Activated naive CD4-positive, alpha-beta T cell treated with anti-CD3 and anti-CD28 coated beads, Interleukin-2, amount 10 ng/mL, durations not matched to agents 7 days and 5 days (primary cell): ENCODE results near the gene CABCOCO1.

Experiments used
- CTCF ChIA-PET: fragments of 350-600 bp; sonication (Branson Sonifier 250); formaldehyde crosslinking; loops from one replicate; lab custom pipeline; 2021; ENCODE audit warnings: antibody characterized with exemption; lab: Charles Lee
- DNase-seq: peaks from one replicate; pipeline ENCODE4 v3.0.0-alpha.2; 2020
- H3K27ac Mint-ChIP-seq: one replicate; pipeline ENCODE4 v1.8.0; 2021; ENCODE audit warnings: mild to moderate bottlenecking, moderate library complexity, mixed read lengths
- H3K27me3 Mint-ChIP-seq: one replicate; pipeline ENCODE4 v1.8.0; 2021; ENCODE audit warnings: mild to moderate bottlenecking, mixed read lengths
- H3K36me3 Mint-ChIP-seq: one replicate; pipeline ENCODE4 v1.8.0; 2021; ENCODE audit warnings: mixed read lengths
- H3K4me1 Mint-ChIP-seq: one replicate; pipeline ENCODE4 v1.8.0; 2021; ENCODE audit warnings: mixed read lengths
- H3K4me3 Mint-ChIP-seq: one replicate; pipeline ENCODE4 v1.8.0; 2021; ENCODE audit warnings: mild to moderate bottlenecking, moderate library complexity, mixed read lengths
- H3K9me3 Mint-ChIP-seq: one replicate; pipeline ENCODE4 v1.8.0; 2021; ENCODE audit warnings: mixed read lengths

The CABCOCO1 gene

DNA sequence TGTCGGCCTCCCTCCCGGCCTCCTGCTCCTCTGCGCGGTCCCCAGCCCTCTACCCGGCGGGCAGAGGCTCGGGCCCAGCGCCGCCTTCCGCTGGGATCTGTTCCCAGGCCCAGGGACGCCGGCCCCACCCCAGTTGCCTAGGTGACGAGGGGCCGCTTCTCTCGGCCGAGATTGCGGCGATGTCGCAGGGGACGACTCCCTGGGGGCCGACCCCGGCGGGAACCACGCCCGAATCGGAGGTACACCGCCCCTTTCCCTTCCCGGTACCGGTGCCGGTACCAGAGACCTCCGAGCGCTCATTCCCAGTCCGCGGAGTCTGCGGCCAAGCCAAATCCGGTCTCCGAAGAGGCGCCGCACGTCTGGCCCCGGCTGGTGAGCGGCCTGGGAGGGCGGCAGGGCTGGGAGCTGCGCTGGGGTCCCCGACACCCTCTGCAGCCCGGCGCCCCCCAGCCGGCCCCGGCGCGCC is at the start of gene CABCOCO1:
CABCOCO1 (plus strand) TSS at position 136 of the 466 bp plus-strand sequence; CDS start at position 180, 44 bp downstream.
- Mint-ChIP-seq H3K9me3 (no peaks in the 10 kb centered on the region), H3K27ac (no peak within 1 kb of the TSS), H3K4me3 (no peak within 1 kb of the TSS), H3K4me1 (no peaks in the 10 kb centered on the region), H3K36me3 (no peaks in the 10 kb centered on the region), H3K27me3 (peaks cover 18% of the 10 kb centered on the region)
- DNase-seq: no peak
- CTCF ChIA-PET: no interaction called here

DNA sequence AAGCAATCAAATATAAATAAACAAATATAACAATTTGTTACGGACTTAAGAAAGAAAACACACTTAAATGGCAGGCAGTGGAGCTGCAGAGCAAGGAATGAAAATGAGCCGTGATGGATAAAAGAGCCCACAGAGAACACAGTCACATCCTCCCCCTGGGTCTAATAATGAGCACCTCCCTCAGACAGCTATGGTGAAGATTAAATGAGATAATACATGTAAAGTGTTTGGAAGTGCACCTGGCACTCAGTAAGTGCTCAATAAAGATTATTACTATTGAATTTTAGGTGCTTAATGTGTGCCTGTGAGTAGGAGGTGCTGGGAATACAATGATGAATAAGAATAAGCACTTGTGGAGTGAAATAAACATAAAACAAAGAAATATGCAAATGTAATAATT is 49.1 kb upstream of the CABCOCO1 start:
- H3K4me3 Mint-ChIP-seq: no peak overlapping the region
- no peaks in the 10 kb centered on the region for H3K4me1 Mint-ChIP-seq
- no peaks in the 10 kb centered on the region for H3K27me3 Mint-ChIP-seq
- H3K36me3 Mint-ChIP-seq: no peaks in the 10 kb centered on the region
- CTCF ChIA-PET: no interaction called here
- no peaks in the 10 kb centered on the region for H3K9me3 Mint-ChIP-seq
- no peak overlapping the region for H3K27ac Mint-ChIP-seq
- no peak for DNase-seq

DNA sequence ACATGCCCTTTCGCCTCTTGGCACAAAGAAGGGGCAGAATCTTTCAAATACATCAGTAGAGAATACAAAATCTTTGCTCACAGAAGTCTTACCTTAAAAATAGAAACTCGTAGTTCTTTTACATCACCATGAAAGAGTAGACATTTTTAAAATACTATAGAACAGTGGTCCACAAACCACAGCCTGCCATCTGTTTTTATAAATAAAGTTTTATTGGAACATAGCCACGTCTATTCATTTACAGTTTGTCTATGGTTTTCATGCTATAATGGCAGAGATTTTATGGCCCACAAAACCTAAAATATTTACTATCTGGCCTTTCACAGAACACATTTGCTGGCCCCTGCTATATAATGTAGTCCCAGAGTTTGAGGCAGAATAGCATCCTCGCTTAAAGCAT is 46.1 kb upstream of the CABCOCO1 start:
- CTCF ChIA-PET: no interaction called here
- DNase-seq: no peak
- no peaks in the 10 kb centered on the region for H3K9me3 Mint-ChIP-seq
- no peaks in the 10 kb centered on the region for H3K27me3 Mint-ChIP-seq
- no peak overlapping the region for H3K4me3 Mint-ChIP-seq
- H3K36me3 Mint-ChIP-seq: no peaks in the 10 kb centered on the region
- no peaks in the 10 kb centered on the region for H3K4me1 Mint-ChIP-seq
- H3K27ac Mint-ChIP-seq: no peak overlapping the region

- H3K9me3 Mint-ChIP-seq: no peaks in the 10 kb centered on the region
- CTCF ChIA-PET: no interaction called here
- no peak for DNase-seq
- no peaks in the 10 kb centered on the region for H3K36me3 Mint-ChIP-seq
- H3K27me3 Mint-ChIP-seq: no peaks in the 10 kb centered on the region
- no peak overlapping the region for H3K27ac Mint-ChIP-seq
- H3K4me3 Mint-ChIP-seq: no peak overlapping the region
- no peaks in the 10 kb centered on the region for H3K4me1 Mint-ChIP-seq
These were observed 45.5 kb upstream of the CABCOCO1 start for GRCh38 chr10:61617180-61617579.

- H3K27me3 Mint-ChIP-seq: no peaks in the 10 kb centered on the region
- H3K27ac Mint-ChIP-seq: no peak overlapping the region
- H3K9me3 Mint-ChIP-seq: no peaks in the 10 kb centered on the region
- CTCF ChIA-PET: no interaction called here
- DNase-seq: no peak
- H3K36me3 Mint-ChIP-seq: no peaks in the 10 kb centered on the region
- no peaks in the 10 kb centered on the region for H3K4me1 Mint-ChIP-seq
- H3K4me3 Mint-ChIP-seq: no peak overlapping the region
These were observed 45.1 kb upstream of the CABCOCO1 start for GRCh38 chr10:61617586-61617985.

DNA sequence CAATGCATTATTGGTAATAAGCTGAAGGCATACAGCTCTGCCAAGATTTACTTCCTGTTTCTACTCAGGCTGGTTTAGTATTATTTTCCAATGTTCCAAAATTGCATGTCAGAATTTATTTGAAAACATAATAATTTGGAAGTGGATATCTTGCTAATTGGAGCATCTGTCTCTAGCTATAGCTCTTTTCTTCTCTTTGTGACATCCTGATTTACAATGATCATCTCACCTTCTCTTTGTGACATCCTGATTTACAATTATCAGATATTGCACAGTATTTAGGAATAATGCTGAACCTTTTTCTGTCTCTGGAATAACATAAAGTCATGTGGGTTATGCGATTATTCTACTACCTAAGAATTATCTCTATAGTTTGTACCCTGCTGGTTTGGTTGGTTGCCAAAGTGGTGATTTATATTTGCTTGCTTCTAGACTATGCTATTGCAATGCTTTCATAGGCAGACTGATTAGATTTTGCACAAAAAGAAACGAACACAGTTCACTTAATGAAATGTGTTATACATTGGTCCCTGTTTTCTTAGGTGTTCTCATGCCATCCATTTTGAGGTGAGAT is 44.3 kb upstream of the CABCOCO1 start:
- H3K27ac Mint-ChIP-seq: no peak overlapping the region
- H3K9me3 Mint-ChIP-seq: no peaks in the 10 kb centered on the region
- no peak for DNase-seq
- no peaks in the 10 kb centered on the region for H3K27me3 Mint-ChIP-seq
- no peaks in the 10 kb centered on the region for H3K36me3 Mint-ChIP-seq
- no peaks in the 10 kb centered on the region for H3K4me1 Mint-ChIP-seq
- no peak overlapping the region for H3K4me3 Mint-ChIP-seq
- CTCF ChIA-PET: interaction anchor here (0.7 kb wide), 1 partner anchor 239 kb away, joined by 3 read pairs; no protein-coding TSS in a partner anchor

GRCh38 chr10:61620506-61620905 is 42.2 kb upstream of the CABCOCO1 start:
- H3K4me3 Mint-ChIP-seq: no peak overlapping the region
- CTCF ChIA-PET: no interaction called here
- no peaks in the 10 kb centered on the region for H3K4me1 Mint-ChIP-seq
- no peaks in the 10 kb centered on the region for H3K9me3 Mint-ChIP-seq
- H3K36me3 Mint-ChIP-seq: no peaks in the 10 kb centered on the region
- H3K27me3 Mint-ChIP-seq: no peaks in the 10 kb centered on the region
- DNase-seq: no peak
- H3K27ac Mint-ChIP-seq: no peak overlapping the region

DNA sequence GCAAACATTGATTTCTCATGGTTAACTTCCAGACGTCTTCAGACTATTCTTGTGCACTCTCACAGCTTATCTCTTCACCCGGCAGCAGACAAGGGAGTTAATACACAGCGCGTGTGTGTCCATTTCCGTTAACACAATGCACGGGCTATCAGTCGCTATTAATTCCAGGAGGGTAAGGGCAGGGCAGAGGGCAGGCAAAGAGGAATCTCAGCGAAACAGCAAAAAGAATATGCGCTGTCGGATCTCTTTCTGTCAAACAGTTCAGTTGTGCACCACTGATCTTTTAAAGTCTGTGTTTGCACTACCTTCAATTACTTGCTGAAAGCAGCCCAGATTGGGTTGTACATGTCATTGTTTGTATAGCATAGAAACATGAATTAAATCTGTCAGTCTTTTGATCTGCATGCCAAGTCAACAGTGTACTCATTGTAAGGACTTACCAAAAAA is 41.1 kb upstream of the CABCOCO1 start:
- H3K4me1 Mint-ChIP-seq: no peaks in the 10 kb centered on the region
- H3K36me3 Mint-ChIP-seq: no peaks in the 10 kb centered on the region
- no peaks in the 10 kb centered on the region for H3K27me3 Mint-ChIP-seq
- no peaks in the 10 kb centered on the region for H3K9me3 Mint-ChIP-seq
- H3K27ac Mint-ChIP-seq: no peak overlapping the region
- no peak overlapping the region for H3K4me3 Mint-ChIP-seq
- no peak for DNase-seq
- CTCF ChIA-PET: no interaction called here

DNA sequence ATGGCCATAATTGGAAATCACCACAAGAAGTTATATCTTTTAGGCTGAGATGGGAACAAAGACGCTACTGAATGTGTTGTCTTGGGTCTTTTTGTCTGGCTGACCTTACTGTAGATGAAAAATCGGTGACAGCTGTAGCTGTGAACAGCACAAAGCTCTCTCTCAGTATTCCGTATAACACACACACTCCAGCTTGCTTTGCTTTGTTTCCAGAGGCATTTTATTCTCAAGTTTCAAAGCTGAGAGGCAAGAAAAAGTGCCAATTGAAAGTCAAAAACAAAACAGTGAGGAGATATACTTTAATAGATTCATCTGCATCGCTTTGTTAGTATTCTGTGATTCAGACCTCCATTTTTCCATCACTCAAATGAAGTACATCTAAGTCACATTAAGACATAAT is 39.6 kb upstream of the CABCOCO1 start:
- H3K9me3 Mint-ChIP-seq: no peaks in the 10 kb centered on the region
- H3K27me3 Mint-ChIP-seq: no peaks in the 10 kb centered on the region
- CTCF ChIA-PET: no interaction called here
- H3K27ac Mint-ChIP-seq: no peak overlapping the region
- no peak for DNase-seq
- no peak overlapping the region for H3K4me3 Mint-ChIP-seq
- no peaks in the 10 kb centered on the region for H3K36me3 Mint-ChIP-seq
- H3K4me1 Mint-ChIP-seq: no peaks in the 10 kb centered on the region

DNA sequence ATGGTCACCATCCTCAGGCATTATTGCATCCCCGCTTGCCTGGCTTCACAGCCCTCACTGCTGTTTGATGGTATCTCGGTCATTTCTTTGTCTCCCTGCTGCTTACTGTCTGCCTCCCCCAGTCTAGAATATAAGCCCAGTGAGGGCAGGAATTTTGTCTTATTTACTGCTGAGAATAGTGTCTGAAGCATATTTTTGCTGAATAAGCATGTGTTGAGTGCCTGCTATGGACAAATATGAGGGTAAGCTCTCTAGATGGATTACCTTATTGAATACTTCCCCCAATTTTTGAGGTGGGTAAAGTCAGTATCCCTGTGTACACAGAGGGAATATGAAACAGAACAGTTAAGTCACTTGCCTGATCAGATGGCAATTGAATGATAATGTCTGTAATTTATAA is 36.5 kb upstream of the CABCOCO1 start:
- no peaks in the 10 kb centered on the region for H3K36me3 Mint-ChIP-seq
- H3K4me1 Mint-ChIP-seq: no peaks in the 10 kb centered on the region
- no peaks in the 10 kb centered on the region for H3K9me3 Mint-ChIP-seq
- H3K27me3 Mint-ChIP-seq: no peaks in the 10 kb centered on the region
- DNase-seq: no peak
- CTCF ChIA-PET: no interaction called here
- no peak overlapping the region for H3K27ac Mint-ChIP-seq
- H3K4me3 Mint-ChIP-seq: no peak overlapping the region

- CTCF ChIA-PET: no interaction called here
- Mint-ChIP-seq H3K4me1 (no peaks in the 10 kb centered on the region), H3K27ac (no peak overlapping the region), H3K4me3 (no peak overlapping the region), H3K36me3 (no peaks in the 10 kb centered on the region), H3K9me3 (no peaks in the 10 kb centered on the region), H3K27me3 (no peaks in the 10 kb centered on the region)
- no peak for DNase-seq
These were observed 35.5 kb upstream of the CABCOCO1 start for GRCh38 chr10:61627266-61627665.

- Mint-ChIP-seq H3K4me3 (no peak overlapping the region), H3K36me3 (no peaks in the 10 kb centered on the region), H3K27me3 (no peaks in the 10 kb centered on the region), H3K4me1 (no peaks in the 10 kb centered on the region), H3K9me3 (no peaks in the 10 kb centered on the region), H3K27ac (no peak overlapping the region)
- no peak for DNase-seq
- CTCF ChIA-PET: no interaction called here
These were observed 34.4 kb upstream of the CABCOCO1 start for GRCh38 chr10:61628151-61628874.

GRCh38 chr10:61628875-61629513 is 33.7 kb upstream of the CABCOCO1 start:
- Mint-ChIP-seq H3K27ac (no peak overlapping the region), H3K4me1 (no peaks in the 10 kb centered on the region), H3K9me3 (no peaks in the 10 kb centered on the region), H3K36me3 (no peaks in the 10 kb centered on the region), H3K4me3 (no peak overlapping the region), H3K27me3 (no peaks in the 10 kb centered on the region)
- CTCF ChIA-PET: no interaction called here
- DNase-seq: no peak

DNA sequence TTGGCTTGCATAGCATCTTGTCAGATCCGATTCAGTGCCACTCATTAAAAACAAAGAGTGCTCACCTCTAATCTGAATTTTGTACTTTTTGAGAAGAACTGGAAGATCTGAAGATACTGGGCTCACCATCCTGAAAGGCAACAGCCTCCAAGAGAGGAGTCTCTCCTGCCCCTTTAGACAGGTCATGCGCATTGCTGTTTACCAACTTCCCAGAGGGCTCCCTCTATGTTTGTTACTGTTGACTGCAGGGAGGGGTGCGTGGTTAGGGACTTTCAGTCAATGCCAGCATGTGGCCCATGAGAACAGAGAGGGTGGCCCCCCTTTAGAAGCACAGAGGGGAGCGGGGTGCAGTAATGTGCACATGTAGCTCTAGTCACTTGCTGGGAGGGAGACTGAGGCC is 33.2 kb upstream of the CABCOCO1 start:
- H3K9me3 Mint-ChIP-seq: no peaks in the 10 kb centered on the region
- DNase-seq: no peak
- no peaks in the 10 kb centered on the region for H3K4me1 Mint-ChIP-seq
- H3K36me3 Mint-ChIP-seq: no peaks in the 10 kb centered on the region
- CTCF ChIA-PET: no interaction called here
- H3K4me3 Mint-ChIP-seq: no peak overlapping the region
- no peak overlapping the region for H3K27ac Mint-ChIP-seq
- H3K27me3 Mint-ChIP-seq: no peaks in the 10 kb centered on the region
